ENCODE results near the gene RPL26.
A peak's percentile ranks its signal among the peaks of the same experiment; 100 is the strongest.
"Not testable (repeated sequence)": the region's sequence is repeated elsewhere in the genome, so short reads cannot be mapped to it uniquely, and the experiment has no call there.

RPL26 gene

DNA sequence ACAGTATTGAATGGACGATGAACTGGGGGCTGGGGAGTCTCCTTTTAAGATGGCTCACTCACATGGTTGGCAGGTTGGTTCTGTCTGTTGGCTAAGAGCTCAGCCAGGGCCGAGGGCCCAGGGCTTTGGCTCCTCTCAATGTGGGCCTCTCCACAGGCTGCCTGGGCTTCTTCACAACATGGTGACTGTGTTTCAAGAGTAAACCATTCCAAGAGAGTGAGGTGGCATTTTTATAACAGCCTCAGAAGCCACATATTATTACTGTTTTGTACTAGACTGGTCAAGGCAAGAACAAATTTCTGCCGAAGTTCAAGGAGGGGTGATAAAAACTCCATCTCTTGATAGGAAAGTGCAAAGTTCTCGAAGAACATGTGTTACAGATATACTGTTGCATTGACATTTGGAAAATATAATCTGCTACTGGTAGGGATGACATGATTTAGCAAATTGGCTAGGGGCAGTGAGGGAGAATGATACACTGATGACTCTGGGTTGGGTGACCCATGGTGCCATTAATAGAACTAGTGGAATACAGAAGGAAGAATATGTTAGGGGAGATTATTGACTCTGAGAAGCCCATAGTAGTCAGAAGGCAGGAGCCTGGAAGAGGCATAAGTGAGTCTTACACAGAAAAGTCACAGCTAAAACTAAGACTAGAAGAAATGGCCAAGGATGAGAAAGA lies 20.2 kb downstream of the RPL26 start:
- DNase-seq = no peak

GRCh38 chr17:8360751-8361150 lies 22.2 kb downstream of the RPL26 start:
- no peak for DNase-seq

DNA sequence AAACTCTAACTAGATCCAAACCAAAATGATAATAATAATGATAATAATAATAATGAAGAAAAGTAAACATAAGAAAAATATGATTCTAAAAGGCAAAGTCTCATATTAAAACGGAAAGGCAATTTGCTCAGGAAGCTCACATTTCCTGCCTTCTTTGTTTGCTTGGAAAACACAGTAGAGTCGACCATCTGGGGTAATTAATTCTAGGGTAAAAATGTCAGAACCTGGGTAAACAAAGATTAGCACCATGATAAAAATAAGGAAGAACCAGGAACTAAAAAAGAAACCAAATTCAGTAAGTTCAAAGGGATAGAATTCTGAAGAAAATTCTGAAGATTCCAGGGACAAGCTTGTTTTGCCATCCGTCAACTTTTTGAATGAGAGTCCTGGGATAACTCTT lies 22.7 kb downstream of the RPL26 start:
- DNase-seq = no peak

- no peak for DNase-seq
Observed at GRCh38 chr17:8359769-8360168, 23.2 kb downstream of the RPL26 start.

DNA sequence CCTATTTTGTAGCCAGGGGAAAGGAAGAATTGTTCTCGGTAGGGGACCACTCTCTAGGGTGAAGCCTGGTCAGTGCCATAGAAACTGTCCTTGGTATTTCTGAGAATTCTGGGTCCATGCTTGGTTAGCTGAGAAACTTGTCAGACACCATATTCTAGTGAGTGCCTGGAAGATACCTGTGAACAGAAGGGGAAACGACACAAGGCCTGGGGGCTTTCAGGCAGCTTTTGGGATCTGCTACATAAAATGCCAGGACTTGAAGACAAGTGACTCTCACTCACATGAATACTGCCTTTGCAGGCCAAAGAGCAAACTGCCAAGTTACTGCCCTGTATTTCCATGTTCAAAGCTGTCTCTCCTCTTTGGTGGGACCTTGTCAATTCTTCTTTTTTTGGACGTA lies 25.1 kb downstream of the RPL26 start:
- DNase-seq = no peak

GRCh38 chr17:8354236-8354635 lies 28.8 kb downstream of the RPL26 start:
- DNase-seq = no peak

DNA sequence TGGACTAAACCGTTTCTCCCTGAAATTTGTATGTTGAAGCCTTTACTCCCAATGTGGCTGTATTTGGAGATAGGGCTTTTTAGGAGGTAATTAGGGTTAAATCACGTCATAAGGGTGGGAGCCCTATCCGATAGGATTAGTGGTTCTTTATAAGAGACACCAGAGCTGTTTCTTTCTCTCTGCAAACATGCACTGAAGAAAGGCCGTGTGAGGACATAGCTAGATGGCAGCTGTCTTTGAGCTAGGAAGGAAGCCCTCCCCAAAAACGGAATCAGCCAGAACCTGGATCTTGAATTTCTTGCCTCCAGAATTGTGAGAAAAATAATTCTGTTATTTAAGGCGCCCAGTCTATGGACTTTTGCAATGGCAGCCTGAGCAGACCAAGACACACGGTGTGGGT lies 29.3 kb downstream of the RPL26 start:
- no peak for DNase-seq

- DNase-seq = no peak
Observed at GRCh38 chr17:8350339-8350738, 32.7 kb downstream of the RPL26 start.

DNA sequence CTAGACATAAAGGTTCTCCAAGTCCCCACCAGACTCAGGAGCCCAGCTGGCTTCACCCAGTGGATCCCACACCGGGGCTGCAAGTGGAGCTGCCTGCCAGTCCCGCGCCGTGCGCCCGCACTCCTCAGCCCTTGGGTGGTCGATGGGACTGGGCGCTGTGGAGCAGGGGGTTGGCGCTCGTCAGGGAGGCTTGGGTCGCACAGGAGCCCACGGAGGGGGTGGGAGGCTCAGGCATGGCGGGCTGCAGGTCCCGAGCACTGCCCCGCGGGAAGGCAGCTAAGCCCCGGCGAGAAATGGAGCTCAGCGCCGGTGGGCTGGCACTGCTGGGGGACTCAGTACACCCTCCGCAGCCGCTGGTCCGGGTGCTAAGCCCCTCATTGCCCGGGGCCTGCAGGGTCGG lies 36.0 kb downstream of the RPL26 start:
- DNase-seq = not testable (repeated sequence)

DNA sequence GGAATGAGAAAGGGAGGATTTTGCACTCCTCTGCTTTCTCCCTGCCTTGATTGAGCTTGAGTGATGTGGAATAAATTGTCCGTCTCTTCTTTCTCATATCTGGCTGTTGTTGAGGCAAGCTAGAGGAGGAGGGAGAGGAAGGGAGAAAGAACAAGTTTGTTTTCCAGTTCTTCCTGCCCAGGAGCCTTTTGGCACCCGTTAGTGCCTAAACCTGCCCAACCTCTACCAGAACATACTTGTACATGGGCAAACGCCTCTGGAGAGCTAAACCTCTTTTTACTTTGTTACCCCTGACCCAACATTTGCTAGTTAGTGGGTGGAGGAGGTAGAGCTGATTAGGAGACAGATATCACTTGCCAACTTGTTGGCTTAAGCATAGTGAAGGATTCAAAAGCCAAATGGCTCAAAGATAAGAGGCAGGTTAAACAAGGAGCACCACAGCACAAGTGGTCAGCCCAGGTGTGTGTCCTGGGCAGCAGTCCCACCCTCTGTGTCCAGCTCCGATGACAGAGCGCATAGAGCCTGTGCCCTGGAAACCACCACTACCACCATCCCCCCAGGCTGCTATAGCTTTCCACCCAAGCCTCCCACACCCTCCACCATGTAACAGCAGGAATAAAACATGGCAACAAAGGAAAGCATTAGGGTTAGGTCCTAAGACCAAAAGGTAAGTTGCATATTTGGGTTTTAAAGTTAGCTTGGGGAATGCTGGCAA lies 36.9 kb downstream of the RPL26 start:
- DNase-seq = no peak

- DNase-seq = no peak
Observed at GRCh38 chr17:8345052-8345690, 37.8 kb downstream of the RPL26 start.

DNA sequence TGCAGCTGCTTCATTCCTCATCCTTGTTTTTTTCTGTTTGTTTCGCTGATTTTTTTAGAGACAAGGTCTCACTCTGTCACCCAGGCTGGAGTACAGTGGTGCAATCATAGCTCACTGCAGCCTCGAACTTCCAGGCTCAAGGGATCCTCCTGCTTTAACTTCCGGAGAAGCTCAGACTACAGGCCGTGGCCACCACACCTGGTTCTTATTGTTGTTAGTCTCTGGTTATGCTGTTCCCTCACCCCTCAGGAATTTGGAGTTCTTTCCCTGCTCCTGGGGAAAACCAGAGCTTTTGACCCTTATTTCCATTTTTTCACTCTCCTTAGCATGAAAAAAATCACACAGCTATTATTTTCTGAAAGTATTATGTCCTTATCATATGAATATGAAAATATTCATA lies 41.5 kb downstream of the RPL26 start:
- no peak for DNase-seq

DNA sequence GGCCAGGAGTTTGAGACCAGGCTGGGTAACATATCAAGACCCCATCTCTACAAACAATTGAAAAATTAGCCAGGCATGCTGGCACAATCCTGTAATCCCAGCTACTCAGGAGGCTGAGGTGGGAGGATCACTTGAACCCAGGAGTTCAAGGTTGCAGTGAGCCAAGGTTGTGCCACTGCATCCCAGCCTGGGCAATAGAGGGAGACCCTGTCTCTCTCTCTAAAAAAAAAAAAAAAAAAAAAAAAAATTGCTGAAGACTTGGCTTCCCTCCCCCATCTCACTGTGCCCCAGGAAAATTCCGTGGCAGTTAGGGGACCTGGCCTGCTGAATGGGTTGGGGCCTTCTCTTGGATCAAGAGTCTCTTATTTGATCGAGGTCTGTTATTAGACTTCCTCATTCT lies 43.5 kb downstream of the RPL26 start, which contains the start of gene ODF4:
TSS of gene ODF4 (plus strand) at position 301 of the 400 bp plus-strand sequence. CDS start 212 bp downstream, outside the sequence.
- no peak for DNase-seq

GRCh38 chr17:8338753-8339140 lies 44.2 kb downstream of the RPL26 start:
- no peak for DNase-seq

DNA sequence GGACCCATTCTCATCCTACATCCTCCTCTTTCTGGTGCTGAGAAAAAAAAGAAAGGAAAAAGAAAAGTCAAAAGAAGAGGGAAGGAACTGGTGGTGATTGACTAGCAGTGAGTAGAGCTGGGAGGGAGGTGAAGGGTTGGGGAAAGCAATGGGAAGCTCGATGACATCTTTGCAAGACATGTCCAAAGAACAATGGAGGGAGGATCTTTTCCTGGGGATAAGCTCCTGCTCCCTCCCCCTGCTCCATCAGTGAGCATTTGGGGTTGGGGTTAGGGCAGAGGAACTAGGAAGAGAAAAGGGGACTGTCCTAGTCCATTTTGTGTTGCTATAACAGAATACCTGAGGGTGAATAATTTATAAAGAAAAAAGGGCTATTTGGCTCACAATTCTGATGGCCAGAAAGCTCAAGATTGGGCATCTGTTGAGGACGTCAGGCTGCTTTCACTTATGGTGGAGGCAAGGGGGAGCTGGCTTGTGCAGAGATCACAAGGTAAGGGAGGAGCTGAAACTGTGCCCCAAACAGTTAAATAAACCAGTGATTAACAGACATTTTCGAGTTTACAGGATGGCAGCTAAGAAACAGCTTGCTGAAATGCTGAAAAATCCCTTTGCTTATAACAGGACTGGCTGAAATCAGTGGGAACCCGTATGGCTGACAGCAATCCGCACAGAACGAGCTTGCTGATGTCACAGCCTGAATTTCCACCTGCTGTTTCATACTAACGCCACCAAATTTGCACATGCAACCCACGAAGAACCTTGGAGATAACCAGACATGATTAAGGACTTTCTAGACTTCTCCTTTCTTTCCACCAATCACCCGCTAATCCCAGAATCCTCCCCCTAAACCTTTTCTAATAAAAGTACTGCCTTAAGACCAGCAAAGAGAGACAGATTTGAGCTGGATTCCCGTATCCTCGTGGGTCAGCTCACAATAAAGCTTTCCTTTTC lies 44.9 kb downstream of the RPL26 start:
- DNase-seq = peak; percentile 52

DNA sequence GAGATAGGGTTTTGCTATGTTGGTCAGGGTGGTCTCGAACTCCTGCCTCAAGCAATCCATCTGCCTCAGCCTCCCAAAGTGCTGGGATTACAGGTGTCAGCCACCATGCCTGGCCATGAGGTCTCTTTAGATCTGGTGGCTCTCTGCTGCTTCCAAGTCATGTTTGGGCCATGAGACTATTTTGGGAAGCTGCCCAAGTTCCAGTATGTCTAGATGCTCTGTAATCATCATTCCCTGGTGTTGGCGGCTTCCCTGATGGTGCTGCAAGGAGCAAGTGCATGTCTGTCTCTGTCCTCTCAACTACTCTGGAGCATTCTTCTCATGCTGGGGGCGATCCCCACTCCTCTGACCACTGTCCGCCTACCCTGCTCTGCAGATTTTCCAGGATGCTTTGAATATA lies 49.7 kb downstream of the RPL26 start:
- DNase-seq = no peak

DNA sequence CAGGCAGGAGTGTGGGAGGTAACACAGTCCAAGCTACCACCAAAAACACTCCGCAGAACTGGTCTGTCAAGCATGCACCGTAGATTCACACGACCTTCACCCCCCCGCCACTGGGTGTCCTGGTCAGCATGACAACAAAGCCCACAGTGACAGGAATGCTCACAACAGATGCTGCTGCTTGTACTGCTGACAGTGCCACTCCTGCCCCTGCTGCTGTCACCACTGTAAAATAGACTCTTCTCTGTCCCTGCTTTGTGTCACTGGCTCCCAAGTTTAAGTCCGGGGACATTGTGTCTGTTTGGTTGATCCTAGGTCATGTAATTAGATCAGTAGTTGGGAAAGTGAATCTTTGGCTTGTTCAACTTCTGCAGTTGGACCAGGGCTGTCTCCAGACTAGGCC lies 50.3 kb downstream of the RPL26 start:
- DNase-seq = no peak

DNA sequence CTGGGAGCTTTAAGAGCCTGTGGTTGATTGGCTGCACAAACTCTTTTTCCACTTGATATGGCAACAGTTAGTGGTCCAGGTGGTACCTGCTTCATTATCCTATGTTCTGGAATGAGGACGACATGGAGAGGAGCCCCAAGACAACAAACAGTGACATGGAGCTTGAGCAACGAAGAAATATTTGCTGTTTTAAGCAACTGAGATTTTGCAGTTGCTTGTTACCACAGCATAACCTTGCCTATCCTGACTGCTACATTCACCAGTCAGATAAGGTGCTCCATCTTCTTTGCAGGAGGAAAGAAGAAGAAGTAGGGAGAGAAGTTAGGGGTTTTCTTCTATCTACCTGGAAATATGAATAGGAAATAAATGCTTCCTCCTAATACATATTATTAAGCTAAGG lies 50.9 kb downstream of the RPL26 start:
- DNase-seq = no peak
